Measurements from ENCODE around the gene MYH11.

DNA sequence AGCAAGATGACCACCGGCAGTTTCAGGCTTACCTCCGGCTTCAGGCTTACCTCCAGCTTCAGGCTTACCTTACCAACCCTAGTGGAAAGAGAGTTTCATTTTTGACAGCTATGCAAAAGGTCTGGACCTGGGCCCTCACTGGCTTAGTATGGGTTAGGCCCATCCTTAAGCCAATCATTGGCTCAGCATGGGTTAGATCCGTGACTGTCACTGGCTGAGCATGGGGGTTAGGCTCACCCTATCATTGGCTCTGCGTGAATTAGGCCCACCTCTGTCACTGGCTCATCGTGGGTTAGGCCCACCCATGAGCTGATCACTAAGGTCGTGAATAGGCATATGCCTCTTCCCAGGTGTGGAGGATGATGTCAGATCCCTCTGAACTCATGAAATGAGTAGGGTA is 198.7 kb downstream of the MYH11 start:
- TF ChIP-seq GATA2 (IDR thresholded peaks at IDR 0.05; ENCODE audit: low read depth, low read length) (no peak), GATA3 (IDR thresholded peaks at IDR 0.05; ENCODE audit: low read depth, low read length) (no peak)

Data from SH-SY5Y (cell line).